ENCODE measurements around the gene BLOC1S1. TPM values are rescaled to one million over a fixed set of nuclear protein-coding genes. Genes with fewer than 3 reads are reported as not detected.

The BLOC1S1 gene
- total RNA-seq, 1 donor from 2014 or later = 98.6 TPM

DNA sequence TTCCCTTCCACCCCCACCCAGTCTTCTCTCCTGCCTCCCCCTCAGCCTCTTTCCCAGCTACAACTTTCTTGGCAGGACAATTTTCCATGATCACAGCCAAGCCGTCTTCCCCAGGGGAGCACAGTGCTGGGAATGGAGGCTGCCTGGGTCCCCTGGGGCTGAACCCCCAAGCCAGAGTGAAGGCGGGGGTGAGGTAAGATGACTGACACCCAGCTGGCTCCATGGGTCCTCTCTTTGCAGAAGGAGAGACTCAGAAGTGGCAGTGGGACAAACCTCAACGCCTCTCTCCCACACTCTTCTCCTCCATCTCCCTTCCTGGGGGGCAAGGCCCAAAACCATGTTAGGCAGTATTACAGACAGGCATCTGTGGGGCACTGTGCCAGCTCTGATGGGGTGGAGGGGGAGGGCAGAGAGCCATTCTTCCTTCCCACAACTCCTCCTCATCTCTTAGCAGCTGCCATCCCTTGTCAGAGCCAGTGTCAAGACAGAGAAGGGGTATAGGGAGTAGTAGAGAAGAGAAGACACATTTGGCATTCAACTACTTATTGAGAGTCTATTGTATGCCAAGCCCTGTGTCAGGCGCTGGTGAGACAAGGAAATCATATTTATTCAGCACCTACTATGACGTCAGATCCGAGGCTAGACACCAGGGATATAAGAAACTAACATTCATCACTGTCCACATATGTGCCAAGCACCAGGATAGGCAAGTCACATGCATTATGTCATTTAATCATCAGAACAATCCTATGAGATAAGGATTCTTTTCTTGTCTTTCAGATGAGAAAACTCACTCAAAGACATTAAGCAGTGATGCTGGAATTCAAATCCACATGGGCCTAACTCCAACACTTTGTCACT lies 11.7 kb upstream of the BLOC1S1 start:
- DNase-seq (ENCODE audit: extremely low spot score, unreplicated experiment) = no peak
- H3K27me3 Mint-ChIP-seq = peaks cover 50% of the 10 kb centered on the region
- no peaks in the 10 kb centered on the region for H3K9me3 Mint-ChIP-seq
- H3K36me3 Mint-ChIP-seq = no peaks in the 10 kb centered on the region
- no peak overlapping the region for H3K27ac Mint-ChIP-seq
- TF ChIP-seq, protein P1, sequence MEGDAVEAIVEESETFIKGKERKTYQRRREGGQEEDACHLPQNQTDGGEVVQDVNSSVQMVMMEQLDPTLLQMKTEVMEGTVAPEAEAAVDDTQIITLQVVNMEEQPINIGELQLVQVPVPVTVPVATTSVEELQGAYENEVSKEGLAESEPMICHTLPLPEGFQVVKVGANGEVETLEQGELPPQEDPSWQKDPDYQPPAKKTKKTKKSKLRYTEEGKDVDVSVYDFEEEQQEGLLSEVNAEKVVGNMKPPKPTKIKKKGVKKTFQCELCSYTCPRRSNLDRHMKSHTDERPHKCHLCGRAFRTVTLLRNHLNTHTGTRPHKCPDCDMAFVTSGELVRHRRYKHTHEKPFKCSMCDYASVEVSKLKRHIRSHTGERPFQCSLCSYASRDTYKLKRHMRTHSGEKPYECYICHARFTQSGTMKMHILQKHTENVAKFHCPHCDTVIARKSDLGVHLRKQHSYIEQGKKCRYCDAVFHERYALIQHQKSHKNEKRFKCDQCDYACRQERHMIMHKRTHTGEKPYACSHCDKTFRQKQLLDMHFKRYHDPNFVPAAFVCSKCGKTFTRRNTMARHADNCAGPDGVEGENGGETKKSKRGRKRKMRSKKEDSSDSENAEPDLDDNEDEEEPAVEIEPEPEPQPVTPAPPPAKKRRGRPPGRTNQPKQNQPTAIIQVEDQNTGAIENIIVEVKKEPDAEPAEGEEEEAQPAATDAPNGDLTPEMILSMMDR (conservative IDR thresholded peaks at IDR 0.05) = no peak
- H3K4me1 Mint-ChIP-seq (ENCODE audit: unreplicated experiment) = peaks cover 19% of the 10 kb centered on the region
- no peak overlapping the region for H3K4me3 Mint-ChIP-seq

DNA sequence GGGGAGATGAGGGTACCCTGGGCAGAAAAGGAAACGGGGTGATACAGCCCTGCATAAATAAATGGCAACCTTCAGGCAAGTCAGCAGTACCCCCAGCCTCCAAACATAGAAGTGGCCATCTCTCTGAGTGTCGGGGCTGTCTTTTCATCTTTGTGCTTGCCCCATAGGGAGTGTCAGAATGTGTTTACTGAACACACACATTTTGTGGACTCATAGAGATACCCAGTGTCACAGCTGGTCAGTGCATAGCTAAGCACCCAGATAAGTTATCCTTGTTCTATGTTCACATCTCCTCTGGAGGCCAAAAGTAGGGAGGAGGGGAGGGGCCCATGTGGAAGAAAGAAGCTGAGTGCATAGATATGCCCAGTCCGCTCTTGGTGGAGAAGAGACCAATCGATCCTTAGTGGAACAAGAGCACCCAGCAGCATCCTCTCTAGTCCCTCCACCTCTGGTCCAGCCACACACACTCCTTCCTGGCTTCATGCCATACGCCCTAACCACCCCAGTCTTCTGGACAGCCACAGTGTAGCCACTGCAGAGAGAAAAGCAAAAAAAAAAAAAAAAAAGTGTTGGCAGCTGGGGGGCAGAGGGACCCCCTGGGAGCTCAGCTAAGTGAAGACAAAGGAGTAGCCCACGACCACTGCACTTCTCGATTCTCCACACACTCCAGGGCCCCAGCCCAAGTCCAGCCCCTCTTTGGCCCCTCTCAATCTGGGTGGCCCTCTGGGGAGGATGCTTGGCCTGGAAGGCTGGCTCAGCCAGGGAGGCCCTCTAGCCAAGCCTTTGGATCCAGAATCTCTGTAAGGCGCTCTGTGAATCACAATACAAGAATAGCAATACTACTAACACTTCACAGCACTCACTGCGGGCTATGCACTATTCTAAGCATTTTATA lies 10.8 kb upstream of the BLOC1S1 start:
- Mint-ChIP-seq H3K4me1 (ENCODE audit: unreplicated experiment) (peaks cover 20% of the 10 kb centered on the region), H3K9me3 (no peaks in the 10 kb centered on the region), H3K27me3 (peaks cover 59% of the 10 kb centered on the region), H3K27ac (no peak overlapping the region), H3K4me3 (peak overlapping the region; percentile 87), H3K36me3 (no peaks in the 10 kb centered on the region)
- DNase-seq (ENCODE audit: extremely low spot score, unreplicated experiment) = no peak
- TF ChIP-seq, protein P1 (conservative IDR thresholded peaks at IDR 0.05) = no peak

DNA sequence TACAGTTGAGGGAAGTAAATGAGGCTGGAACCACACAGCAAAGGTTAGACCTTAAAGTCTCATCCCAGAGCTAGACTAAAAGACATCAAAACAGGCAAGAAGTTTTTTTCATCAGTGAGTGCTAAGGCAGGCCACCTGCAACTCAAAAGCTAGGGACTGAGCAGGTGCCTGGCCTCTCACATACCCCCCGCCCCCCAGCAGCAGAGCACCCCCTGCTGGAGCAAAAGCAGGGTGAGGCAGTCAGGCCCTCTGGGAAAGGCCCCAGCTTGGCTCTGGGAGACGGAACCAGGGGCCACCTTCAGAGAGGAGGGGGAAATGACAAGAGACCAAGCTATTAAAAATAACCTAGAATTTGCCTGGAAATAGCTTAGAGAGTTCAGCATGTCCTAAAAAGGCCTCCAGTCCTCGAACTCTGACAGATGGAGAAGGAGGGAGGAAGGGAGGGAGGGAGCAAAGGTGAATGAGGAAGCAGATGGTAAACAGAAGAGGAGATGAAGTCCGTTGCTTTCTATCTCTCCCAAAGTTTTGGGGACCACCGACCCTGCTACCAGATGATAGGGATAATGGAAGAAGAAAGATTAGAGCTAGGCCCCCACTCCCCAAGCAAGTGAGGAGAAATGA lies 10.0 kb upstream of the BLOC1S1 start:
- DNase-seq (ENCODE audit: extremely low spot score, unreplicated experiment) = no peak
- TF ChIP-seq, protein P1 (conservative IDR thresholded peaks at IDR 0.05) = peak; percentile 55
- H3K27ac Mint-ChIP-seq = no peak overlapping the region
- peak overlapping the region; percentile 87 for H3K4me3 Mint-ChIP-seq
- H3K9me3 Mint-ChIP-seq = no peaks in the 10 kb centered on the region
- peaks cover 20% of the 10 kb centered on the region for H3K4me1 Mint-ChIP-seq (ENCODE audit: unreplicated experiment)
- peaks cover 67% of the 10 kb centered on the region for H3K27me3 Mint-ChIP-seq
- H3K36me3 Mint-ChIP-seq = no peaks in the 10 kb centered on the region

DNA sequence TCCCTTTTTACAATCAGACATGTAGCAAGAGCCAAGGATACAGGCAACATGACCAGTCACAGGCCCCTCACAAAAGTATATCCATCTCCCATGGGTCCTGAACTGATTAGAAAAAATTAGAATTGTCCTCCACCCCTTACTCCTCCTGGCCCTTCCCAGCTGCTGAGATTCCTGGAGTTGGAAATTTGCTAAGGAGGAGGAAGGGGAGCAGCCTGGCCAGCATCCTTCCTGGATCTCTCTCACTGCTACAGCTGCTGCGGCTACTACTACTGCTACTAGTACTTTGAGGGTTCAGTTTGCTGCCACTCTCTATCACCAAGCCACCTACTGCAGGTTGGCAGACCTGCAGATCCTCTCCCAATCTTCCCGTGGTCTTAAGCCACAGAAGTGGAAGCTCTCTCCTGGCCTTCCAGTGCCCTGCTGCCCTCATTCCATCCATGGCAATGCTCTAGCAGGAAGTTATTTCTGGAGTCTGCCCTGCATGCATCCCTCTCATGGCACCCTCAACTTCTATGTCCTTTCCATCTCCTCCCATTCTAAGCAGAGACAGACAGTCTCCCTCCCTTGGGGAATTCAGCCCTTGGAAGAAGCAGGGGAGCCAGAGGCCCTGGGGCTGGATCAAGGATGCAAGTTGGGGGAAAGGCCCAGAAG lies 9.2 kb upstream of the BLOC1S1 start:
- peaks cover 20% of the 10 kb centered on the region for H3K4me1 Mint-ChIP-seq (ENCODE audit: unreplicated experiment)
- no peak for DNase-seq (ENCODE audit: extremely low spot score, unreplicated experiment)
- peak overlapping the region; percentile 87 for H3K4me3 Mint-ChIP-seq
- H3K9me3 Mint-ChIP-seq = no peaks in the 10 kb centered on the region
- peaks cover 72% of the 10 kb centered on the region for H3K27me3 Mint-ChIP-seq
- H3K36me3 Mint-ChIP-seq = no peaks in the 10 kb centered on the region
- no peak overlapping the region for H3K27ac Mint-ChIP-seq
- TF ChIP-seq, protein P1 (conservative IDR thresholded peaks at IDR 0.05) = no peak

DNA sequence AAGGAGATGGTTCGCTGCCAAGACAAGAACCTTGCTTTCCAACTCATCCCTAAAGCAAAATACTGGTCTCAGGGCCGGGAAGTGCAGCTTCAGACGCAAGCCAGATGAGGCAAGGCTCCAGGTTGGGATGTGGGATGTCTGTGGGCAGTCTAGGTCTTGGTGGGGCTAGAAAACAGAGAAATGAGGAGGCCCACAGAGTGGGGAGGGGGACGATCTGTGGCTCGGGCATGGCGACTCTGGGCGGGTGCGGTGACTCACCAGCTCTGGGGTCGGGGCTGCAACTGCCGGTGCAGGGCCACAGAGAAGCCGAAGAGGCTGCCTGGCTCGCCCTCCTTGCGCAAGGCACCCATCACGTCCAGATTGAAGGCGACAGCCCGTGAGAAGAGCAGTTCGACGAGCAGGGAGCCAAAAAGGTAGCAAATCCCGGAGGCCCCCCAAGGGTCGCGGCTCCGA lies 8.6 kb upstream of the BLOC1S1 start:
- Mint-ChIP-seq H3K9me3 (no peaks in the 10 kb centered on the region), H3K27me3 (peaks cover 78% of the 10 kb centered on the region), H3K4me3 (peak overlapping the region; percentile 87), H3K4me1 (ENCODE audit: unreplicated experiment) (peaks cover 20% of the 10 kb centered on the region), H3K27ac (no peak overlapping the region), H3K36me3 (no peaks in the 10 kb centered on the region)
- TF ChIP-seq, protein P1 (conservative IDR thresholded peaks at IDR 0.05) = no peak
- no peak for DNase-seq (ENCODE audit: extremely low spot score, unreplicated experiment)
